PC-9 (cell line): ENCODE data around the gene WDR49. TPM values are rescaled to one million over a fixed set of nuclear protein-coding genes. Genes with fewer than 3 reads are reported as not detected.

ENCODE experiments used
- BruUV-seq: library from RNA; stranded (reverse); fragments of 400-500 nt; replicated peaks from 2 replicates; lab custom pipeline; 2021; lab: Mats Ljungman, UMichigan
- CTCF ChIA-PET: fragments of 300-600 bp; sonication (Branson Sonifier 250); formaldehyde crosslinking; loops from one replicate; lab custom pipeline; 2022; ENCODE audit warnings: antibody characterized with exemption; lab: Charles Lee
- POLR2A ChIA-PET: fragments of 300-600 bp; sonication (Branson Sonifier 250); formaldehyde crosslinking; loops from one replicate; lab custom pipeline; 2022; ENCODE audit warnings: antibody characterized with exemption; ENCODE audit not compliant: unreplicated experiment; lab: Charles Lee
- DNase-seq, 2 experiments: peaks; one replicate each; pipeline versions ENCODE4 v3.0.0 to v3.0.0-alpha.2; 2015 to 2022; ENCODE audit warnings: mixed read lengths in 1 of 2
- H2AFZ ChIP-seq: fragments of 200-600 bp; sonication (generic); 2 replicates; pipeline ENCODE4 v1.8.1; 2017; ENCODE audit warnings: antibody characterized with exemption
- H3F3A ChIP-seq: fragments of 200-600 bp; sonication (generic); 2 replicates; pipeline ENCODE4 v1.8.1; 2017; ENCODE audit warnings: antibody characterized with exemption, mild to moderate bottlenecking, low read depth; ENCODE audit not compliant: insufficient read depth
- H3K27ac ChIP-seq: fragments of 200-600 bp; sonication (generic); 2 replicates; pipeline ENCODE4 v1.6.1; 2016; ENCODE audit warnings: mixed run types
- H3K27me3 ChIP-seq: fragments of 200-600 bp; sonication (generic); 2 replicates; pipeline ENCODE4 v1.6.1; 2016; ENCODE audit warnings: low read depth, mixed run types; ENCODE audit not compliant: insufficient read depth
- H3K36me3 ChIP-seq: fragments of 200-600 bp; sonication (generic); 2 replicates; pipeline ENCODE4 v1.6.1; 2016; ENCODE audit warnings: low read depth, mixed run types
- H3K4me1 ChIP-seq: fragments of 200-600 bp; sonication (generic); replicated peaks from 2 replicates; pipeline ENCODE4 v1.6.1; 2016; ENCODE audit warnings: mixed run types; ENCODE audit not compliant: insufficient read depth
- H3K4me2 ChIP-seq: fragments of 200-600 bp; sonication (generic); 2 replicates; pipeline ENCODE4 v1.6.1; 2017; ENCODE audit warnings: mixed run types
- H3K4me3 ChIP-seq: fragments of 200-600 bp; sonication (generic); 2 replicates; pipeline ENCODE4 v1.6.1; 2016; ENCODE audit warnings: mixed run types
- H3K79me2 ChIP-seq: fragments of 200-600 bp; sonication (generic); 2 replicates; pipeline ENCODE4 v1.6.1; 2017; ENCODE audit warnings: low read depth, mixed run types
- H3K9me2 ChIP-seq: fragments of 200-600 bp; sonication (generic); 2 replicates; pipeline ENCODE4 v1.8.1; 2017; ENCODE audit warnings: mild to moderate bottlenecking; ENCODE audit not compliant: insufficient read depth
- H3K9me3 ChIP-seq: fragments of 200-600 bp; sonication (generic); 2 replicates; pipeline ENCODE4 v1.8.1; 2016; ENCODE audit warnings: low read depth; ENCODE audit not compliant: insufficient read depth
- H4K20me1 ChIP-seq: fragments of 200-600 bp; sonication (generic); 2 replicates; pipeline ENCODE4 v1.8.1; 2017; ENCODE audit not compliant: insufficient read depth
- CTCF ChIP-seq: fragments of 200-600 bp; sonication (generic); conservative IDR thresholded peaks from 2 replicates; pipeline ENCODE4 v1.6.1; 2017; ENCODE audit warnings: mixed run types, antibody characterized with exemption, mild to moderate bottlenecking, moderate library complexity
- EZH2 ChIP-seq: fragments of 200-600 bp; sonication (generic); IDR thresholded peaks from 2 replicates; pipeline ENCODE4 v1.8.0; 2017; ENCODE audit warnings: antibody characterized with exemption, low read depth
- intact Hi-C: fragments of 100-400 bp; cut with micrococcal nuclease; formaldehyde crosslinking; loops from one replicate; pipeline ENCODE4 v1.10.0; 2022; ENCODE audit not compliant: unreplicated experiment
- total RNA-seq: library from RNA; stranded (reverse); gene quantifications from 2 replicates; pipeline ENCODE4 v1.2.3, GENCODE V29; 2021

Gene WDR49
- total RNA-seq, 1 experiment from 2014 or later: 0.28 TPM

DNA sequence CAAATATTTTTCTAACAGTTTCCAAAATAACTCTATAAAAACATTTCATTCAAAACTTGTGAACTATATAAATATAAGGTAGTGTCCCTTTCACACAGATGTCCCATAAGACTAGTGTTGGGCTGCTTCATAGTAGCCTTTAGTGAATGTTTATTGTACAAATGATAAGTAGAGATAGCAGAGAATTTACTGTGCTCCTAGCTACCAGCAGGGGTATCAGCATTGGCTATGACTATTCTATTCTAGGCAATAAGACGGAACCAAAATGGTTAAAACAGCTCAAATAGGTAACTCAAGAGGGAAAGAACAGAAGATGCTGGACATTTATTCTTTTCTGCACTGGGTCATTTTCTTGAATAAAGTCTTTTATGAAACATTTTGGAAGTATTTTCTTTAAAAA is 202.5 kb downstream of the WDR49 start:
- Histone ChIP-seq H3K4me1 (no peaks in the 10 kb centered on the region), H4K20me1 (no peaks in the 10 kb centered on the region), H3K4me2 (no peak overlapping the region), H3K4me3 (no peak overlapping the region), H3K79me2 (no peaks in the 10 kb centered on the region), H3K9me2 (no peaks in the 10 kb centered on the region), H3K27ac (no peak overlapping the region), H3K36me3 (no peaks in the 10 kb centered on the region), H3K9me3 (no peaks in the 10 kb centered on the region), H2AFZ (no peak overlapping the region), H3K27me3 (no peaks in the 10 kb centered on the region), H3F3A (no peaks in the 10 kb centered on the region)
- BruUV-seq: no TSS peak
- intact Hi-C loops: no loop called here
- POLR2A ChIA-PET: no interaction called here
- no peak for TF ChIP-seq EZH2
- TF ChIP-seq CTCF: no peak
- DNase-seq: no peak
- CTCF ChIA-PET: no interaction called here

DNA sequence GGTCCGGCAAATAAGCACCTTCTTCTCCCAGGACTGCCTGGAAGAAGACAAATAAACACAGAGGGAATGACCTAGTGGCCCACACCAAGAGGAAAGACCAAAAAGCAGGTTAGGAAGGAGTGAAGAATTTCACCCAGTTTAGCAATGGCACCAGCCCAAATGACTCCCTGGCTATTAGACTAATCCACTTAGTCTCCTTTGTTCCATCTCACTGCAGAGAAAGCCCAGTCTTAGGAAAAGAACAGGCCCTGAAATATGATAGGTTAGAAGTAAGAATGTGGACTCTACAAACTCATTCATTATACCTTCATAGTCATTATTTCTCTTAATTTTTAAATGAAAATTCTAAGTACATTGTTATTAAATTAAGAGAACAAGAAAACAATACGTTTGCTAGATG is 203.1 kb downstream of the WDR49 start:
- BruUV-seq: no TSS peak

DNA sequence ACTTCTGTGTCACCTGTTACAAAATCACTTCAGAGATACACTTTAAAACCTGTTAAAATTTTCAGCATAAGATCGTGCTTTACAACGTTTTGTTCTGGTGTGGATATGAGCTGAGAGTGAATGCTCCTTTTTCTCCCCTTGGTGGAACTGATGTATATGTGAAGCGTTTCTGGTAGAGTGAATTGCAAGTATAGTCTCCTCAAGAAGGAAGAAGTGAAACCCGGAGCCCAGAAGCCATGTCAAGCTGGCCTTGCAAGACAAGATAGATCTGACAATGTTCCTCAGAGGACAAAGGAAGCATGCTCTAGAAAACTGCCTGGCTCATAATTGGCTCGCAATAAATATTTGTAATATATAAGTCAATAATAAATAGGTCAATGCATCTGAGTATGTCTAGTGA is 203.5 kb downstream of the WDR49 start:
- H4K20me1 ChIP-seq: no peaks in the 10 kb centered on the region
- no peaks in the 10 kb centered on the region for H3F3A ChIP-seq
- BruUV-seq: no TSS peak
- intact Hi-C loops: no loop called here
- ChIA-PET POLR2A (no interaction called here), CTCF (no interaction called here)
- H3K9me2 ChIP-seq: no peaks in the 10 kb centered on the region
- H3K4me1 ChIP-seq: no peaks in the 10 kb centered on the region
- H3K27me3 ChIP-seq: no peaks in the 10 kb centered on the region
- no peaks in the 10 kb centered on the region for H3K79me2 ChIP-seq
- H3K27ac ChIP-seq: no peak overlapping the region
- DNase-seq: no peak
- no peak overlapping the region for H3K4me3 ChIP-seq
- no peak overlapping the region for H2AFZ ChIP-seq
- TF ChIP-seq CTCF: no peak
- no peak for TF ChIP-seq EZH2
- H3K9me3 ChIP-seq: no peaks in the 10 kb centered on the region
- H3K4me2 ChIP-seq: no peak overlapping the region
- no peaks in the 10 kb centered on the region for H3K36me3 ChIP-seq

More for the DNA sequence above, 203.1 kb downstream of the WDR49 start:
- no peak overlapping the region for H2AFZ ChIP-seq
- no peaks in the 10 kb centered on the region for H4K20me1 ChIP-seq
- H3K79me2 ChIP-seq: no peaks in the 10 kb centered on the region
- no peaks in the 10 kb centered on the region for H3K4me1 ChIP-seq
- no peak overlapping the region for H3K4me2 ChIP-seq
- H3K4me3 ChIP-seq: no peak overlapping the region
- ChIA-PET POLR2A (no interaction called here), CTCF (no interaction called here)
- H3K9me2 ChIP-seq: no peaks in the 10 kb centered on the region
- no peak for TF ChIP-seq EZH2
- TF ChIP-seq CTCF: no peak
- no peaks in the 10 kb centered on the region for H3K9me3 ChIP-seq
- DNase-seq: no peak
- no peaks in the 10 kb centered on the region for H3K36me3 ChIP-seq
- H3F3A ChIP-seq: no peaks in the 10 kb centered on the region
- no peak overlapping the region for H3K27ac ChIP-seq
- no peaks in the 10 kb centered on the region for H3K27me3 ChIP-seq
- intact Hi-C loops: no loop called here
